NK-92 treated with Interleukin-12 subunit alpha and Interleukin-12 subunit beta, amount 100 ng/mL, for 24 hours (cell line): ENCODE results near the gene ZDHHC4.
"Not testable (repeated sequence)": the region's sequence is repeated elsewhere in the genome, so short reads cannot be mapped to it uniquely, and the experiment has no call there.

ENCODE experiments used
- DNase-seq: peaks from one replicate; lab custom pipeline; 2025; lab: John Stamatoyannopoulos, UW

ZDHHC4 gene

DNA sequence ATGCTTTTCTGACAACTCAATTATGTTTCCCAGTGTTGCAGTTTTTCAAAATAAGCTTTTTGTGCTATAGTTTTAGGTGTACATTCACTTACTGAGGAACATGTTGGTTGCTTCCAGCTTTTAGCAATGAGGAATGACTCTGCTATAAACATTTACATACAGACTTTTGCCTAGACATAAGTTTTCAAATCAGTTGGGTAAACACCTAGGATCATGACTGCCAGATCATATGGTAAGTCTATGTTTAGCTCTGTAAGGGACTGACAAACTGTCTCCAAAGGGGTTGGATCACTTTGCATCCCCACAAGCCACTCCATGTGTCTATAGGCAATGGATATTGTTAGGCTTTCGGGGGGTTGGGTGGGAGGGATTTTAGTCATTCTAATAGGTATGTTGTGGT lies 15.1 kb upstream of the ZDHHC4 start:
- no peak for DNase-seq

DNA sequence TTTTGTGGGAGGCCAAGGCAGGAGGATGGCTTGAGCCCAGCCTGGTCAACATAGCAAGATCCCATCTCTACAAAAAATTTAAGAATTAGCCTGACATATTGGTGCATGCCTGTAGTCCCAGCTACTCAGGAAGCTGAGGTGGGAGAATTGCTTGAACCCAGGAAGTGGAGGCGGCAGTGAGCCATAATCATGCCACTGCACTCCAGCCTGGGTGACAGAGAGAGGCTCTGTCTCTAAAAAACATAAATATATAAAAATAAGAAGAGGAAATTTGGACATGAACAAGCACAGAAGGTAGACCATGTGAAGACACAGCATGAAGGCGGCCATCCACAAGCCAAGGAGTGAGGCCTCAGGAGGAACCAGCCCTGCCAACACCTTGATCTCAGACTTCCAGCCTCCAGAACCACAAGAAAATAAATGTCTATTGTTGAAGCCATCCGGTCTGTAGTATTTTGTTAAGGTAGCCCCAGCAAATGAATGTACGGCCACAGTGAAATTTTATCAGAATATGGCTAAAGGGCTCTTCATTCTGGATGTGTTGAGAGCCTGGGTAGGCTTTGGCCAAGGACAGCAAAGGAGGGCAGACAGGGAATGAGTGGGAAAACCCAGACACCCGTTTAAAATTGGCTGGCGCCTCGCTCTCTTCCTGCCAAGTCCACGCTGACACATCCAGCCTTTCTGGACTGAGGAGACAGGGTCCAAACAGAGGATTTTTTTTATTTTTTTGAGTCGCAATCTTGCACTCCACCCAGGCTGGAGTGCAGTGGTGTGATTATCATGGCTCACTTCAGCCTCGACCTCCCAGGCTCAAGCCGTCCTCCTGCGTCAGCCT lies 13.1 kb upstream of the ZDHHC4 start:
- DNase-seq, result no peak

DNA sequence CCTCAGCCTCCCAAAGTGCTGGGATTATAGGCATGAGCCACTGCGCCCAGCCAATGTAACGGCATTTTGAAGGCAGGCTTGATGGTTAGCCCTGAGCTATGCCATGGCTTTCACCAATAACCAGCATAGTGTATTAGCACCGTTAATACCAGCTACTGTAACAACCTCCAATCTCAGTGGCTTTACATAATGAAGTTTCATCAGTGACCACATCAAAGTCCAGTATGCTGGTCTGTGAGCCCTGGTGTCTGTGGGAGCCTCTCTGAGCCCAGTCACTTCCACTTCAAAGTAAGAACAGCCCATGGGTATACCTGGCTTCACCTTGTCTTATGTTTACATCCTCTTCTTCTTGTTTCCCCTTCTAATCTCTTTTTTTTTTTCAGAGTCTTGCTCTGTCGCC lies 11.6 kb upstream of the ZDHHC4 start:
- no peak for DNase-seq

DNA sequence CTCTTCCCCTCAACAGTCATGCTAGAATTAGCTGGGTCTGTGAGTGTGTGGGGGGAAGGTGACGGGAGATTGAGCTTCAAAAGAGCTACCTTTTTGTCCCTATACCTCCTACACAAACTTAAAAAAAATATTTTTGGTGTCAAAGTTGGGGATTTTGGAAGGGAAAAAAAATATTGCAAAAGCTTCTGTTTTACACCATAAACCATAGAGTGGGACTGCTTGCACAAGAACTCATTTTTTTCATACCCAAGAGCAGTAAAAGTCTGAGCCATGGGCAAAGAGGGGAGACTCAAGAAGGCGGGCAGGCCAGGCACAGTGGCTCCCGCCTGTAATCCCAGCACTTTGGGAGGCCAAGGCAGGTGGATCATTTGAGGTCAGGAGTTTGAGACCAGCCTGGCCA lies 9.4 kb upstream of the ZDHHC4 start:
- DNase-seq, result no peak

DNA sequence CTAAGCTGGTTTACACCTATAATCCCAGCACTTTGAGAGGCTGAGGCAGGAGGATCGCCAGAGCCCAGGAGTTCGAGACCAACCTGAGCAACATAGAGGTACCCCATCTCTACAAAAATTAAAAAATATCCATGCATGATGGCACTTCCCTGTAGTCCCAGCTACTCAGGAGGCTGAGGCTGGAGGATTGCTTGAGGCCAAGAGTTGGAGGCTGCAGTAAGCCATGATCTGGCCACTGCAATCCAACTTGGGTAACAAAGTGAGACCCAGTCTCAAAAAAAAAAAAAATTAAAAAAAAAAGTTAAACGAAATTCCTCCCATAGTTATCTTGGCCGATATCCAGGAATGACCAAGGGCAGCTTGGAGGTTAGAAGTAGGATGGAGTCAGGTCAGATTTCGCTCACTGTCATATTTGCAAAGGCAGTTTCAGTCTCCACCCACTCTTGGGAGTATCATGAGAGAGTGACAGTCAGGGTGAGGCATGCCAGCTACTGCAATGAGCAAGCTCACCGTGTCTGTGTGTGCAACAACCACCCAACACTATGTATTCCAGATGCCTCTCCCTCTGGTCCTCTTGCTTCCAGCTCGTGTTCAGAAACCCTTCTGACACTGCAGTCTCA lies 6.0 kb upstream of the ZDHHC4 start:
- DNase-seq, result no peak

DNA sequence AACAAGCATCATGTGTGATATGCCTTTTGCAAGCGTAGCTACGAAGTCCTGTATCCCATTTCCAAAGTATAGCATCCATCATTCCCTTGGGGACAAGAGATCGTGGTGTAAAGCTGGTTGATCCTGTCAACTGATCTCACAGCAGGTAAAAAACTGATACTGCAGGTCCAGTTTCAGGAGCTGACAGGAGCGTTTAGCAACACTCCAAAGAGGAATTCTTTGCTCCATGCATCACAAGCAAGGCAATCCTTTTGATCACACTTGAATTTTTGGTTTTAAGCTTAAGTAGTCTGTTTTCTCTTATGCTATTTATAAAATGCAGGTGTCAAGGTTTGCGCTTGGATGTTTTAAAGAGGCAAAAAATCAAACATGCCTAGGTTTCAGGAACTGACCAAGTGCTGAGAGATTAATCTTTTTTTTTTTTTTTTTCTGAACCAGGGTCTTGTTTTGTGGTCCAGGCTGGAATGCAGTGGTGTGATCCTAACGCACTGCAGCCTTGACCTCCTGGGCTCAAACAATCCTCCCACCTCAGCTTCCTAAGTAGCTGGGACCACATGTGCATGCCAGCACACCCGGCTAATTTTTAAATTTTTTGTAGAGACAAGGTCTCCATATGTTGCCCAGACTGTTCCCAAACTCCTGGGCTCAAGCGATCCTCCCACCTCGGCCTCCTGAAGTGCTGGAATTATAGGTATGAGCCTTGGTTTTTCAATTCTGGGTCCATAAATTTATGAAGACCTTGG lies 1.8 kb upstream of the ZDHHC4 start:
- no peak for DNase-seq

DNA sequence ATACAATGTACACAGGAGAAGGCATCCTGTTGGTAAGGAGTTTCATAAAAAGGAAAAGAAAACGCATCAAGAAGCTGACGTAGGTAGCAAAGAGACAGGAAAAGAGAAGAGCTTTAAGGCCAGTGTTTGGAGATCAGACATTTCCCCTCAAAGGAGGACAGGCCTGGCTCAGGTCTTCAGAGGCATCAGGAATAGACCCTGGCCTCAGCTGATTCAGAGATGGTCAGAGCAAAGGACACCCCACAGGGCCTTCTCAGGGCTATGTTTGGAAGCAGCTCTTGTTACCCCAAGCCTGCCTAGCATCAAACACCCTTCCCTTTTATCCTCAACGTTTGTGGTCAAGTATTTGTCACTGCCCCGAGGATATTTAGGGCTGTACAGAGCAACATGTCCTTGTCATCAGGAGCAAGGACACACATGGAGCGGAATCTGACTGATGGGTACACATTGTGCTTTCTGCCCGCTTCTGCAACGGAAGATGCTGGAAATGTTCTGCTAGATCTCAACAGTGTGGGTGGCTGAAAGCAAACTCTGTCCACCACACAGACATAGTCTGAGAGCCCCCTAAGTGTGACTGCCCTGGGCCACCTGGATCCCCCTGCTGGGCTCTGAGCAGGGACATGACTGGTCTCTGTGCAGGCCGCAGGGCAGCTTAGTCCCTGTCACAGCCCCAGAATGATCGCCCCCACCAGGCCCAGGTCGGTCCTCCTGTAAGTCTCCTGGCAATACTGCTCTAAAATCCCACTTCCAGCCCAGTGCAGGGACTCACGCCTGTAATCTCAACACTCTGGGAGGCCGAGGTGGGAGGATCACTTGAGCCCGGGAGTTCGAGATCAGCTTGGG lies 1.0 kb upstream of the ZDHHC4 start:
- no peak for DNase-seq

DNA sequence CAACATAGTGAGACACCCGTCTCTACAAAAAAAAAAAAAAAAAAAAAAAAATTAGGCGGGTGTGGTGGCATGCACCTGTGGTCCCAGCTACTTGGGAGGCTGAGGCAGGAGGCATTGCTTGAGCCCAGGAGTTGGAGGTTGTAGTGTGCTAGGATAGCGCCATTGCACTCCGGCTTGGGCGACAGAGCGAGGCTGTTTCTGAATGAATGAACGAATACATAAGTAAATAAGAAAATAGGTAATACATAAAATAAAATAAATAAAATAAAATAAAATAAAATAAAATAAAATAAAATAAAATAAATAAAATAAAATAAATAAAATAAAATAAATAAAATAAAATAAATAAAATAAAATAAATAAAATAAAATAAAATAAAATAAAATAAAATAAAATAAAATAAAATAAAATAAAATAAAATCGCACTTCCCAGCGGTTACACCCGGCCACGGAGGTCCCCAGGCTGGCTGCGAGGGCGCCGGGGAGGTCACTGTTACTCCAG lies 336 bp upstream of the ZDHHC4 start:
- DNase-seq, result not testable (repeated sequence)

DNA sequence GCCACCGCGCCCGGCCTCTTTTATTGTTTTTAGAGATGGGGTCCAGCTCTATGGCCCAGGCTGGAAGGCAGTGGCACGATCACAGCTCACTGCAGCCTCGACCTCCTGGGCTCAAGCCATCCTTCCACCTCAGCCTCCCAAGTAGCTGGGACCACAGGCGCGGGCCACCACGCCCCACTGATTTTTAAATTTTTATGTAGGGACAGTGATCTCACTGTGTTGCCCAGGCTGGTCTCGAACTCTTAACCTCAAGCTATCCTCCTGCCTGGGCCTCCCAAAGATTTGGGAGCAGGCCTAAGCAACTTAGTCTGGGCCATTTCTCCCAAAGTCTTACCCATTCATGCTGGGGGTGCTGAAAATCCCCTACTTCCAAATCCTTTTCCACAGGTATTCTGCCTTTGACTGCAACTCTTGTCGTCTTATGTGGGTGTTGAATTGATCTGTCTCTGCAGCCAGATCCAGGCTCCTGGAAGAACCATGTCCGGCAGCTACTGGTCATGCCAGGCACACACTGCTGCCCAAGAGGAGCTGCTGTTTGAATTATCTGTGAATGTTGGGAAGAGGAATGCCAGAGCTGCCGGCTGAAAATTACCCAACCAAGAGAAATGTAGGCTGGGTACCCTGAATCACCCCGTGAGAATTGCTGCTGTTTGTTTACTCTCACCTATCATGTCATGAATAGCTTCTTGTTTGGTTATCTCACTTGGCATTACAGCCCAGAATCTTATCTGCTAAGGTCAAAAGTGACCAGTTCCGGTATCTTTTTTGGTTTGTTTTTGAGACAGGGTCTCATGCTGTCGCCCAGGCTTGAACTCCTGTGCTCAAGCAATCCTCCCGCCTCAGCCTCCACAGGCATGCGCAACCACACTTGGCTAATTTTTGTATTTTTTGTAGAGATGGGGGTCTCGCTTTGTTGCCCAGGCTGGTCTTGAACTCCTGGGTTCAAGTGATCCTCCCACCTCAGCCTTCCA lies 1.1 kb downstream of the ZDHHC4 start:
- no peak for DNase-seq

DNA sequence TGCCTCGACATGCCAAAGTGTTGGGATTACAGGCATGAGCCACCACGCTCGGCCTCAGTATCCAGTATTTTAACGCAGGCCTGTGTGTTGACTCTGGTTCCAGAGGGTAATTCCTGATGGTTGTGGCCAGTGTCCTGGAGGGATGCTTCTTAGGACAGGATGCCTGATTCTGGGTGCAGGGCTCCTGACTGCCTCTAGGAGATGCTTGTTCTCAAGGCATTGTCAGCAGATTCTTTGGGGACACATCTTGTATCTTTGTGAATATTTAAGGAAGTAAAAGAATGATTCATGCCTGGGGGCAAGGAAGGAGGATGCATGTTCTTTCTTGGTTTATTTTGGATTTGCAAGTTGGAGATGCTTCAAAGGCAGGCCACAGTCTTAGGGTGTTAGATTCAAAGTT lies 2.2 kb downstream of the ZDHHC4 start:
- DNase-seq, result no peak

DNA sequence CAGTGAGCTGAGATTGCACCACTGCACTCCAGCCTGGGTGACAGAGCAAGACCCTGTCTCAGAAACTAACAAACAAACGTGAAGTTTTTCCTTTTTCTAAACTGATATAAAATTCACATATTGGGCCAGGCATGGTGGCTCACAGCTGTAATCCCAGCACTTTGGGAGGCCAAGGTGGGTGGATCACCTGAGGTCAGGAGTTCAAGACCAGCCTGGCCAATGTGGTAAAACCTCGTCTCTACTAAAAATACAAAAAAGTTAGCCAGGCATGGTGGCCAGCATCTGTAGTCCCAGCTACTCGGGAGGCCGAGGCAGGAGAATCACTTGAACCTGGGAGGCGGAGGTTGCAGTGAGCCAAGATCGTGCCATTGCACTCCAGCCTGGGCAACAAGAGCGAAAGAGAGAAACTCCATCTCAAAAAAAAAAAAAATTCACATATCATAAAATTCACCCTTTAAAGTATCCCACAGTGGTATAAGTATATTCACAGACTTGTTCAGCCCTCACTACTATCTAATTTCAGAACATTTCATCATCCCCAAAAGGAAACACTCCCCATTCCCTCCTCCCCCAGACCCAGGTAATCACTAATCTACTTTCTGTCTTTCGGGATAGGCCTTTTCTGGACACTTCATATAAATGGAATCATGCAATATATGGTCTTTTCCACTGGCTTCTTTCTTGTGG lies 8.6 kb downstream of the ZDHHC4 start:
- not testable (repeated sequence) for DNase-seq

DNA sequence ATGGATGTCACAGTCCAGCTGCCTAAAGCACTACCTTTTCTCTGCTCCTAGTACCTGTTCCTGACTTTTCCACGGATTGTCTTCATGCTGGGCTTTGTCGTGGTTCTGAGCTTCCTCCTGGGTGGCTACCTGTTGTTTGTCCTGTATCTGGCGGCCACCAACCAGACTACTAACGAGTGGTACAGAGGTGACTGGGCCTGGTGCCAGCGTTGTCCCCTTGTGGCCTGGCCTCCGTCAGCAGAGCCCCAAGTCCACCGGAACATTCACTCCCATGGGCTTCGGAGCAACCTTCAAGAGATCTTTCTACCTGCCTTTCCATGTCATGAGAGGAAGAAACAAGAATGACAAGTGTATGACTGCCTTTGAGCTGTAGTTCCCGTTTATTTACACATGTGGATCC lies 11.3 kb downstream of the ZDHHC4 start:
- no peak for DNase-seq

DNA sequence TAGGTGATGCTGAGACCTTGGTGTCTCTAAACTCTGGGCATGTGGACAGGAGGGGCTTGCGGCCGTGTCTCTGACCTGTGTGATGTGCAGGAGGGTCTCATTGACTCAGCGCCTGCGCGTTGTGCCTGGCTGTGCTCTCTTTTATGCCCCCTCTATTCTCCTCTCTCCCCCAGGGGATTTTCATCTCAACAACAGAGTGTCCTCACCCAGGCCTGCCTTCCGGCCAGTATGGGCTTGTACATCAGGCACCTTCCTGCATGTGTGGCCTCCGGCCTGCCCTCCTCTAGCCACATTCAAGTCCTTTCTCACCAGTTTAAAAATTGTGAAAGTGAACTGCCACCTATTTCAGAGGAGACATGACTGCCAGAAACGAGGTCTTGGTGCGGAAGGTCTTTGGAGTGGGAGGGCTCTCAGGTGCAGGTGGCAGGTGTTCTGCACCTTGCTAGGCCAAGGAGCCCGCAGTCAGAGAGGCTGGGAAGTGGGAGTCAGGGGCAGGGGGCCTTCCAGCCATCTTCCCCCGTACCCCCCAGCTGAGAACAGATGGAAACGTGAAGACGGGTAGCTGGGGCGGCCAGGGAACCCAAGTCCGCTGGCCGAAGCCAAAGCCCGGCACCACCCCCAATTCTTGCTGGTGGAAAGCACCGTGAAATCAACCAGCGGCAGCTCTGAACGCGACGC lies 12.0 kb downstream of the ZDHHC4 start:
- DNase-seq, result no peak

DNA sequence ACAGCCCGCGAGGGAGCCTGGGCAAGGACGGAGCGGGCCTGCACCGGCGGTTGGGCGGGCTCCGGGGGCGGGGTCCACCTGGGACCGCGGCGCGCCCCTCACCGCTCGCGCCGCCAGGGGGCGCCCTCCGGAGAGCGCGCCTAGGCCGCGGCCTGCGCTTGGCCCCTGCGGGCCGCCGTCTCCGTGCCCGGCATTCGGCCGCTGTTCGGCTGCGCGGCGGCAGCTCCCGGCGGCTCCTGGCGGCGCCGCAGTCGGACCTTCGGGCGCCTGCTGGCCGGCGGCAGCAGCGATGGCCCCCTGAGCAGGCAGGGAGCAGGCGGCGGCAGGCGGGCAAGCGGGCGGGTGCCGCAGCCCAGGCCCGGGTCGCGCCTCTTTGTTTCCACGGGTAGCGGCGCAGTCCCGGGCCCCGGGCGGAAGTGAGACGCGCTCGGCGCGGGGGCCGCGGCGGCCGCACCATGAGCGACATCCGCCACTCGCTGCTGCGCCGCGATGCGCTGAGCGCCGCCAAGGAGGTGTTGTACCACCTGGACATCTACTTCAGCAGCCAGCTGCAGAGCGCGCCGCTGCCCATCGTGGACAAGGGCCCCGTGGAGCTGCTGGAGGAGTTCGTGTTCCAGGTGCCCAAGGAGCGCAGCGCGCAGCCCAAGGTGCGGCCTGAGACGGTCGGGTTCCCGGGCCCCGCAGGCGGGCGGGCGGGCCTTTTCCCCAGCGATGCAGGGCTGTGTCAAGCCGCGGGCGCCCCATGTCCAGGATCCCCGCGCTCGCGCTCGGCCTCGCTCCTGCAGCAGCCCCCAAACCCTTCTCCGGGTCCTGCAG lies 12.8 kb downstream of the ZDHHC4 start, which contains the start of gene INTS15:
Gene INTS15 (plus strand): TSS at position 193 of the 816 bp plus-strand sequence. CDS start 263 bp downstream, at position 456.
- DNase-seq, result peak; percentile 60

DNA sequence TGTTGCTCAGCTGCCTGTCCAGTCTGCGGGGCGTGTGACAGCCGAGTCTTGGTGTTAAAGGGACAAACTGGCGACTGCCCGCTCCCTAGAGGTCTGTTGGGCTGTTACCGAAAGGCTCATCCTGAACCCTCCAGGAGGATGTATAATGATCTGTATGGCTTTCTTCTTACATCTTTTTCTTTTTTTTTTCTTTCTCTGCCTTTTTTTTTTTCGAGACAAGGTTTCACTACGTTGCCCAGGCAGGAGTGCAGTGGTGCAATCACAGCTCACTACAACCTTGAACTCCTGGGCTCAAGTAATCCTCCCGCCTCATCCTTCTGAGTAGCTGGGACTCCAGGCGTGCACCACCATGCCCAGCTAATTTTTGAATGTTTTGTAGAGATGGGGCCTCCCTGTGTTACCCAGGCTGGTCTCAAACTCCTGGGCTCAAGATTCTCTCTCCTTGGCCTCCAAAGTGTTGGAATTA lies 13.4 kb downstream of the ZDHHC4 start:
- DNase-seq, result no peak

DNA sequence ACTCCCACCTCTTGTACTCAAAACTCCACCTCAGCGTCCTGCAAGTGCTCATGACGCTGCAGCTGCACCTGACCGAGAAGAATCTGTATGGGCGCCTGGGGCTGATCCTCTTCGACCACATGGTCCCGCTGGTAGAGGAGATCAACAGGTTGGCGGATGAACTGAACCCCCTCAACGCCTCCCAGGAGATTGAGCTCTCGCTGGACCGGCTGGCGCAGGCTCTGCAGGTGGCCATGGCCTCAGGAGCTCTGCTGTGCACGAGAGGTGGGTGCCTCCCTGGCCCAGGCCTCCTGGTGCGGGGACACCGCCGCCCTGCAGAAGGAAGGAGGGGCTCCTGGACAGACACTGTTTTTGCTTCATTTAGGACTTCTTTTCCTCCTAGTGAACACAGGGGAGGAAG lies 22.8 kb downstream of the ZDHHC4 start:
- DNase-seq, result no peak

DNA sequence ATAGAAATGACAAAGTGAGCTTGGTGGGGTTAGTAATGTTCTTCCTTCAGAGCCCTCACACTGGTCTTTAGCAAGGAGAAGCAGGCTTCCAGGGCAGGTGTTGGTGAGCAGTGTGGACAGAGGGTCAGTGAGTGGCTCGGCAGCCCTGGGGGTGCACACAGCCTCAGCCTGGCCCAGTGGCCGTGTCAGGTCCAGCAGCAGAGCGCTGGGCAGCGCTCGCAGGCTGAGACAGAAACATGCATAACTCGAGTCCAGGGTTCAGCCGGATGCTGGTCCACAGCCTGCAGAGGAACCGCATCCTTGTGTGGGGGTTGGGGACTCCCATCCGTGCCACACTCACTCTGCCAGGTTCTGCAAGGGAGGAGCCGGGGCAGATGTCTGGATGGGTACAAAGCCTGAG lies 27.2 kb downstream of the ZDHHC4 start:
- no peak for DNase-seq

DNA sequence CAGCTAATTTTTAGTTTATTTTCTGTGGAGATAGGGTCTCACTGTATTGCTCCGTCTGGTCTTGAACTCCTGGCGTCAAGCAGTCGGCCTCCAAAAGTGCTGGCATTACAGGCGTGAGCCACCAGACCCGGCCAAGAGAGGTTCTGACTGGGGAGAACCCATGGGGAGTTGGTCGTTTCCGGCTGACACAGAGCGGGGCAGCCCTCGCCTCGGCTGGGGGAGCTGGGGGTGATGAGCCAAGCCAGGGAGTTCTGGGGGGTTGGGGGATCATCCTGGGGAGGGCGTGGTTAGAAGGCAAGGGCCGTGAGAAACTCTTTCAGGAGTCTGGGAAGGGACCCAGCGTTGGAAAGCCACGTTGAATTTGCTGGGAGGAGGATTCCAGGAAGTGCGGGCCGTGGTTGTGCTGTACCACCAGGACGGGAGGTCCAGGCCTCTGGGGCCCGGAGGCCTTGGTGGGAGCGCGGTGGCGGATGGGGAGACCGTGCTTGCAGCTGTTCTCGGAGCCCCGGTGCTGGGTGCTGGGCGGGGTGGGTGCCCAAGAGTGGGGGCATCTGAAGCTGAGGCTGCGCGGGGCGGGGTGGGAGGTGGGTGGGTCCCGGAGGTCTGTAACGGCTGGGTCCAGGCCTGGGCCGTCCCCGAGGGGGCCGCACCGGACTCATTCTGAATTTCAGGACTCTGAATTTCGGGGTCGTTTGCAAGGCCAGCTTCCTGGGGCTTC lies 29.8 kb downstream of the ZDHHC4 start:
- no peak for DNase-seq
